T-cell (primary cell): Measurements from ENCODE around the gene IAH1. TPM values are rescaled to one million over a fixed set of nuclear protein-coding genes. Genes with fewer than 3 reads are reported as not detected.
A peak's percentile ranks its signal among the peaks of the same experiment; 100 is the strongest.

ENCODE experiments used
- ATAC-seq, 4 experiments: fragments of 200-7000 bp in 3 of 4; fragments of 150-1000 bp in 1 of 4; cut with Tn5 transposase; replicated peaks in 1 of 4; 1 replicate in 3 of 4; 2 replicates in 1 of 4; pipeline ENCODE4 v1.10.0; 2021; ENCODE audit warnings: moderate library complexity in 3 of 4, mild to moderate bottlenecking in 2 of 4, moderate number of reproducible peaks in 1 of 4
- CTCF ChIA-PET, 2 donors: fragments of 300-600 bp; sonication (Branson Sonifier 250); formaldehyde crosslinking; loops; one replicate each; lab custom pipeline; 2022; ENCODE audit warnings: antibody characterized with exemption in 2 of 2; lab: Charles Lee
- POLR2A ChIA-PET, 2 donors: fragments of 300-600 bp; sonication (Branson Sonifier 250); formaldehyde crosslinking; loops; one replicate each; lab custom pipeline; 2022; ENCODE audit warnings: antibody characterized with exemption in 2 of 2; lab: Charles Lee
- DNase-seq, 35 experiments: peaks; one replicate each; pipeline versions ENCODE4 v3.0.0 to v3.0.0-alpha.2; 2013 to 2023
- H3K27ac ChIP-seq: one replicate; pipeline ENCODE4 v1.5.1; 2013; ENCODE audit warnings: low read length
- H3K27me3 ChIP-seq, 2 experiments: replicated peaks in 1 of 2; 1 replicate in 1 of 2; 2 replicates in 1 of 2; pipeline versions ENCODE4 v1.6.1 to v1.7.0; 2013; ENCODE audit warnings: low read length in 1 of 2, mixed read lengths in 1 of 2; ENCODE audit not compliant: control insufficient read depth in 2 of 2, insufficient read depth in 2 of 2; ENCODE audit errors: extremely low read depth in 1 of 2
- H3K36me3 ChIP-seq, 2 donors: 1 replicate in 1 of 2; 2 replicates in 1 of 2; pipeline versions ENCODE4 v1.6.1 to v1.7.0; 2013; ENCODE audit warnings: low read length in 1 of 2; ENCODE audit not compliant: control insufficient read depth in 2 of 2, insufficient read depth in 1 of 2; ENCODE audit errors: extremely low read depth in 1 of 2
- H3K4me1 ChIP-seq, 2 experiments: 1 replicate in 1 of 2; 2 replicates in 1 of 2; pipeline versions ENCODE4 v1.6.1 to v1.7.0; 2013; ENCODE audit warnings: low read length in 2 of 2, mixed read lengths in 1 of 2; ENCODE audit not compliant: insufficient read depth in 2 of 2, control insufficient read depth in 1 of 2; ENCODE audit errors: extremely low read depth in 1 of 2
- H3K4me3 ChIP-seq, 2 donors: 1 replicate in 1 of 2; 2 replicates in 1 of 2; pipeline versions ENCODE4 v1.5.1 to v1.7.0; 2013; ENCODE audit warnings: mild to moderate bottlenecking in 2 of 2, low read length in 1 of 2, moderate library complexity in 1 of 2; ENCODE audit not compliant: control insufficient read depth in 1 of 2; ENCODE audit errors: extremely low read depth in 1 of 2
- H3K9me3 ChIP-seq: 2 replicates; pipeline ENCODE4 v1.7.0; 2013
- H3K27ac Mint-ChIP-seq, 2 donors: one replicate each; pipeline ENCODE4 v1.8.0; 2020 to 2021; ENCODE audit warnings: mild to moderate bottlenecking in 2 of 2, mixed read lengths in 2 of 2
- H3K27me3 Mint-ChIP-seq, 2 donors: one replicate each; pipeline ENCODE4 v1.8.0; 2021 to 2022; ENCODE audit warnings: mixed read lengths in 2 of 2
- H3K36me3 Mint-ChIP-seq: one replicate; pipeline ENCODE4 v1.8.0; 2021; ENCODE audit warnings: mixed read lengths
- H3K4me1 Mint-ChIP-seq, 3 donors: one replicate each; pipeline ENCODE4 v1.8.0; 2020 to 2022; ENCODE audit warnings: mixed read lengths in 3 of 3, mild to moderate bottlenecking in 1 of 3
- H3K4me3 Mint-ChIP-seq, 3 donors: one replicate each; pipeline ENCODE4 v1.8.0; 2020 to 2022; ENCODE audit warnings: mild to moderate bottlenecking in 3 of 3, mixed read lengths in 3 of 3, moderate library complexity in 3 of 3
- H3K9me3 Mint-ChIP-seq, 3 donors: one replicate each; pipeline ENCODE4 v1.8.0; 2020 to 2022; ENCODE audit warnings: mixed read lengths in 3 of 3
- WGBS: methylation state at CpG from one replicate; pipeline ENCODE4 v1.1.5; 2013; ENCODE audit warnings: missing lambda C conversion rate; ENCODE audit not compliant: insufficient coverage; 5-methylcytosine and 5-hydroxymethylcytosine counted together
- total RNA-seq, 35 experiments: library from RNA in 6 of 35; stranded (reverse) in 6 of 35; fragments of 120-200 nt in 1 of 35; gene quantifications; one replicate each; pipeline versions ENCODE4 v1.2.1 to v1.2.4 and lab custom pipeline; 2013 to 2026

IAH1 gene
- total RNA-seq, 5 donors from 2014 or later (not counting 1 experiment from before 2014, with no cell fraction given): 44.9 to 54.8 (median 51.9) TPM

GRCh38 chr2:9440058-9440727 is 34.2 kb upstream of the IAH1 start:
- POLR2A ChIA-PET: no interaction called here
- ATAC-seq (no peak), DNase-seq (no peak)
- no peak overlapping the region for H3K4me3 Mint-ChIP-seq
- Histone ChIP-seq H3K36me3 (peaks cover 15 to 47% of the 10 kb centered on the region in 2 donors), H3K27ac (no peak overlapping the region), H3K4me3 (no peak overlapping the region), H3K27me3 (no peaks in the 10 kb centered on the region), H3K9me3 (no peaks in the 10 kb centered on the region), H3K4me1 (no peaks in the 10 kb centered on the region)
- H3K36me3 Mint-ChIP-seq: peaks cover 45% of the 10 kb centered on the region
- no peak overlapping the region for H3K27ac Mint-ChIP-seq
- H3K27me3 Mint-ChIP-seq: no peaks in the 10 kb centered on the region
- CTCF ChIA-PET: no interaction called here
- no peaks in the 10 kb centered on the region for H3K9me3 Mint-ChIP-seq
- WGBS: no CpG with 5 or more reads among the region's 1 CpG
- H3K4me1 Mint-ChIP-seq: peaks cover 0 to 6% (median 0%) of the 10 kb centered on the region in 3 donors

GRCh38 chr2:9441556-9441955 is 32.8 kb upstream of the IAH1 start:
- Histone ChIP-seq H3K4me3 (no peak overlapping the region), H3K9me3 (no peaks in the 10 kb centered on the region), H3K4me1 (no peaks in the 10 kb centered on the region), H3K36me3 (peaks cover 15 to 49% of the 10 kb centered on the region in 2 donors), H3K27me3 (no peaks in the 10 kb centered on the region), H3K27ac (no peak overlapping the region)
- H3K9me3 Mint-ChIP-seq: no peaks in the 10 kb centered on the region
- no peak for DNase-seq
- H3K27ac Mint-ChIP-seq: no peak overlapping the region
- no peak for ATAC-seq
- CTCF ChIA-PET: no interaction called here
- WGBS: 100% methylated on average over 1 of the region's 3 CpGs
- H3K4me1 Mint-ChIP-seq: peaks cover 0 to 8% (median 0%) of the 10 kb centered on the region in 3 donors
- H3K27me3 Mint-ChIP-seq: no peaks in the 10 kb centered on the region
- H3K4me3 Mint-ChIP-seq: no peak overlapping the region
- POLR2A ChIA-PET: no interaction called here
- H3K36me3 Mint-ChIP-seq: peaks cover 49% of the 10 kb centered on the region

- peaks cover 45% of the 10 kb centered on the region for H3K36me3 Mint-ChIP-seq
- CTCF ChIA-PET: no interaction called here
Measured at GRCh38 chr2:9443526-9443925, 30.8 kb upstream of the IAH1 start.

GRCh38 chr2:9445089-9445488 is 29.3 kb upstream of the IAH1 start:
- peaks cover 0 to 8% (median 0%) of the 10 kb centered on the region in 3 donors for H3K4me1 Mint-ChIP-seq
- no peaks in the 10 kb centered on the region for H3K9me3 Mint-ChIP-seq
- WGBS: no CpG with 5 or more reads among the region's 7 CpGs
- CTCF ChIA-PET: interaction anchor here in 1 of 2 donors (0.7 kb wide), 1 partner anchor 229 kb away, joined by 3 read pairs; no protein-coding TSS in a partner anchor
- H3K9me3 ChIP-seq: no peaks in the 10 kb centered on the region
- DNase-seq (no peak), ATAC-seq (no peak)
- no peak overlapping the region for H3K4me3 ChIP-seq
- no peak overlapping the region for H3K27ac ChIP-seq
- H3K36me3 ChIP-seq: peaks cover 8 to 39% of the 10 kb centered on the region in 2 donors
- no peaks in the 10 kb centered on the region for H3K27me3 Mint-ChIP-seq
- POLR2A ChIA-PET: interaction anchor here in 1 of 2 donors (0.5 kb wide), 1 partner anchor 21 kb away, joined by 3 read pairs; no protein-coding TSS in a partner anchor
- no peaks in the 10 kb centered on the region for H3K4me1 ChIP-seq
- peaks cover 45% of the 10 kb centered on the region for H3K36me3 Mint-ChIP-seq
- no peaks in the 10 kb centered on the region for H3K27me3 ChIP-seq
- no peak overlapping the region for H3K4me3 Mint-ChIP-seq
- H3K27ac Mint-ChIP-seq: no peak overlapping the region

More at GRCh38 chr2:9443526-9443925, 30.8 kb upstream of the IAH1 start:
- Histone ChIP-seq H3K4me1 (no peaks in the 10 kb centered on the region), H3K27me3 (no peaks in the 10 kb centered on the region), H3K27ac (no peak overlapping the region), H3K9me3 (no peaks in the 10 kb centered on the region), H3K36me3 (peaks cover 3 to 40% of the 10 kb centered on the region in 2 donors), H3K4me3 (no peak overlapping the region)
- ATAC-seq: no peak
- H3K27me3 Mint-ChIP-seq: no peaks in the 10 kb centered on the region
- H3K9me3 Mint-ChIP-seq: no peaks in the 10 kb centered on the region
- H3K4me1 Mint-ChIP-seq: peaks cover 0 to 8% (median 0%) of the 10 kb centered on the region in 3 donors
- no peak for DNase-seq
- POLR2A ChIA-PET: interaction anchor here in 1 of 2 donors (0.5 kb wide), 1 partner anchor 9 kb away, joined by 3 read pairs; no protein-coding TSS in a partner anchor
- 50% methylated on average over 4 of the region's 5 CpGs for WGBS
- H3K27ac Mint-ChIP-seq: peak overlapping the region in 1 of 2 donors; percentile 19
- no peak overlapping the region for H3K4me3 Mint-ChIP-seq

- Mint-ChIP-seq H3K4me1 (no peaks in the 10 kb centered on the region), H3K27me3 (no peaks in the 10 kb centered on the region), H3K36me3 (peaks cover 37% of the 10 kb centered on the region), H3K9me3 (no peaks in the 10 kb centered on the region), H3K27ac (no peak overlapping the region), H3K4me3 (no peak overlapping the region)
- Histone ChIP-seq H3K27me3 (no peaks in the 10 kb centered on the region), H3K9me3 (no peaks in the 10 kb centered on the region), H3K4me3 (no peak overlapping the region), H3K36me3 (peaks cover 18 to 36% of the 10 kb centered on the region in 2 donors), H3K4me1 (no peaks in the 10 kb centered on the region), H3K27ac (no peak overlapping the region)
- 100% methylated on average over 1 of the region's 1 CpG for WGBS
- ChIA-PET CTCF (interaction anchor here (0.5 to 0.6 kb wide), 2 partner anchors 10 to 613 kb away, joined by 3 to 6 read pairs; no protein-coding TSS in a partner anchor), POLR2A (interaction anchor here in 1 of 2 donors (0.6 to 1.0 kb wide), 2 partner anchors 33 to 441 kb away, joined by 3 read pairs; no protein-coding TSS in a partner anchor)
- ATAC-seq (no peak), DNase-seq (no peak)
Measured at GRCh38 chr2:9451231-9451630, 23.1 kb upstream of the IAH1 start.

- Mint-ChIP-seq H3K4me3 (no peak overlapping the region), H3K4me1 (no peaks in the 10 kb centered on the region), H3K36me3 (peaks cover 29% of the 10 kb centered on the region), H3K27me3 (no peaks in the 10 kb centered on the region), H3K9me3 (no peaks in the 10 kb centered on the region), H3K27ac (no peak overlapping the region)
- H3K27me3 ChIP-seq: no peaks in the 10 kb centered on the region
- no CpG with 5 or more reads among the region's 3 CpGs for WGBS
- POLR2A ChIA-PET: no interaction called here
- H3K27ac ChIP-seq: no peak overlapping the region
- DNase-seq (no peak), ATAC-seq (no peak)
- peaks cover 3 to 36% of the 10 kb centered on the region in 2 donors for H3K36me3 ChIP-seq
- H3K4me3 ChIP-seq: no peak overlapping the region
- CTCF ChIA-PET: no interaction called here
- no peaks in the 10 kb centered on the region for H3K4me1 ChIP-seq
- H3K9me3 ChIP-seq: no peaks in the 10 kb centered on the region
Measured at GRCh38 chr2:9460441-9461017, 13.8 kb upstream of the IAH1 start.
